Measurements from ENCODE around the gene TAL2. TPM values are rescaled to one million over a fixed set of nuclear protein-coding genes. Genes with fewer than 3 reads are reported as not detected.

The TAL2 gene
- total and polyA plus RNA-seq, 10 of the 15 experiments (the other 5 are each of a cell fraction or from before 2014, with no cell fraction given): 0.16 to 0.51 (median 0.34) TPM; not detected in 1

DNA sequence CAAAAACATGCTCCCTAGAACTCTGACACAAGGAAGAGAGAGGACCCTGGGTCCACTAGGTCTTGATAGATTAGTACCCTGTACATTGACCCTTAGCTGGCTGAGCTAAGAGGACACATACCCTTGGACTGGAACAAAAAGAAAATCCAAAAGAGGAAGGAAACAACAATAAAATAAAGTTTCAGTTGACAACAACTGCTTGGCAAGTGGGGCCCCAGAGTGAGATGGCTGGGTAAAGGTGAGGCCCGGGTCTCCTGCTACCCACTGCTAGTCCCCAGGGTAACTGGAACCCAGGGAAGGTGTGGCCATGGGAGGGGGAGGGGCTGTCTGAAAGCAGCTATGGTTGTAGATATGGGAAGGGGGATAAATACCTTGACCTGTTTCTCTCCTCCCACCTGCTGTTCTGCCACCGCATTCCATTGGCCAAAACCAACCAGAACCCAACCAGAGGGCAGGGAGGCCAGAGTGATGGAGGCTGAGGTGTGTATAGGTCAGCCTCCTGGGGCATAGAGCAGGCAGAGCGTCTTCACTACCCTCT, 11.7 kb downstream of the TAL2 start (continued):
- TF ChIP-seq, protein P1, sequence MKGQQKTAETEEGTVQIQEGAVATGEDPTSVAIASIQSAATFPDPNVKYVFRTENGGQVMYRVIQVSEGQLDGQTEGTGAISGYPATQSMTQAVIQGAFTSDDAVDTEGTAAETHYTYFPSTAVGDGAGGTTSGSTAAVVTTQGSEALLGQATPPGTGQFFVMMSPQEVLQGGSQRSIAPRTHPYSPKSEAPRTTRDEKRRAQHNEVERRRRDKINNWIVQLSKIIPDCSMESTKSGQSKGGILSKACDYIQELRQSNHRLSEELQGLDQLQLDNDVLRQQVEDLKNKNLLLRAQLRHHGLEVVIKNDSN (IDR thresholded peaks at IDR 0.05; ENCODE audit: borderline replicate concordance, extremely low read length, insufficient read depth, low read depth, low read length): no peak
- TF ChIP-seq, protein P2, sequence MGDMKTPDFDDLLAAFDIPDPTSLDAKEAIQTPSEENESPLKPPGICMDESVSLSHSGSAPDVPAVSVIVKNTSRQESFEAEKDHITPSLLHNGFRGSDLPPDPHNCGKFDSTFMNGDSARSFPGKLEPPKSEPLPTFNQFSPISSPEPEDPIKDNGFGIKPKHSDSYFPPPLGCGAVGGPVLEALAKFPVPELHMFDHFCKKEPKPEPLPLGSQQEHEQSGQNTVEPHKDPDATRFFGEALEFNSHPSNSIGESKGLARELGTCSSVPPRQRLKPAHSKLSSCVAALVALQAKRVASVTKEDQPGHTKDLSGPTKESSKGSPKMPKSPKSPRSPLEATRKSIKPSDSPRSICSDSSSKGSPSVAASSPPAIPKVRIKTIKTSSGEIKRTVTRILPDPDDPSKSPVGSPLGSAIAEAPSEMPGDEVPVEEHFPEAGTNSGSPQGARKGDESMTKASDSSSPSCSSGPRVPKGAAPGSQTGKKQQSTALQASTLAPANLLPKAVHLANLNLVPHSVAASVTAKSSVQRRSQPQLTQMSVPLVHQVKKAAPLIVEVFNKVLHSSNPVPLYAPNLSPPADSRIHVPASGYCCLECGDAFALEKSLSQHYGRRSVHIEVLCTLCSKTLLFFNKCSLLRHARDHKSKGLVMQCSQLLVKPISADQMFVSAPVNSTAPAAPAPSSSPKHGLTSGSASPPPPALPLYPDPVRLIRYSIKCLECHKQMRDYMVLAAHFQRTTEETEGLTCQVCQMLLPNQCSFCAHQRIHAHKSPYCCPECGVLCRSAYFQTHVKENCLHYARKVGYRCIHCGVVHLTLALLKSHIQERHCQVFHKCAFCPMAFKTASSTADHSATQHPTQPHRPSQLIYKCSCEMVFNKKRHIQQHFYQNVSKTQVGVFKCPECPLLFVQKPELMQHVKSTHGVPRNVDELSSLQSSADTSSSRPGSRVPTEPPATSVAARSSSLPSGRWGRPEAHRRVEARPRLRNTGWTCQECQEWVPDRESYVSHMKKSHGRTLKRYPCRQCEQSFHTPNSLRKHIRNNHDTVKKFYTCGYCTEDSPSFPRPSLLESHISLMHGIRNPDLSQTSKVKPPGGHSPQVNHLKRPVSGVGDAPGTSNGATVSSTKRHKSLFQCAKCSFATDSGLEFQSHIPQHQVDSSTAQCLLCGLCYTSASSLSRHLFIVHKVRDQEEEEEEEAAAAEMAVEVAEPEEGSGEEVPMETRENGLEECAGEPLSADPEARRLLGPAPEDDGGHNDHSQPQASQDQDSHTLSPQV (IDR thresholded peaks at IDR 0.05): no peak
- TF ChIP-seq, protein P3, sequence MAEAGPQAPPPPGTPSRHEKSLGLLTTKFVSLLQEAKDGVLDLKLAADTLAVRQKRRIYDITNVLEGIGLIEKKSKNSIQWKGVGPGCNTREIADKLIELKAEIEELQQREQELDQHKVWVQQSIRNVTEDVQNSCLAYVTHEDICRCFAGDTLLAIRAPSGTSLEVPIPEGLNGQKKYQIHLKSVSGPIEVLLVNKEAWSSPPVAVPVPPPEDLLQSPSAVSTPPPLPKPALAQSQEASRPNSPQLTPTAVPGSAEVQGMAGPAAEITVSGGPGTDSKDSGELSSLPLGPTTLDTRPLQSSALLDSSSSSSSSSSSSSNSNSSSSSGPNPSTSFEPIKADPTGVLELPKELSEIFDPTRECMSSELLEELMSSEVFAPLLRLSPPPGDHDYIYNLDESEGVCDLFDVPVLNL (IDR thresholded peaks at IDR 0.05; ENCODE audit: low read depth, low read length): no peak
- TF ChIP-seq ZZZ3 (IDR thresholded peaks at IDR 0.05; ENCODE audit: control insufficient read depth, insufficient read length, low read depth) (no peak), CREB1 (IDR thresholded peaks at IDR 0.05; ENCODE audit: low read depth) (no peak), IKZF2 (IDR thresholded peaks at IDR 0.05) (no peak), ESRRA (IDR thresholded peaks at IDR 0.05; ENCODE audit: low read length) (no peak)
